RWPE1 (cell line): ENCODE measurements around the gene IST1.
A peak's percentile ranks its signal among the peaks of the same experiment; 100 is the strongest.

ENCODE experiments used
- CTCF ChIA-PET: fragments of 350-600 bp; sonication (Branson Sonifier 250); formaldehyde crosslinking; extraction: SDS; loops from one replicate; lab custom pipeline; 2021; lab: Yijun Ruan, JAX
- POLR2A ChIA-PET: fragments of 400-600 bp; formaldehyde crosslinking; extraction: SDS; loops from one replicate; lab custom pipeline; 2020; ENCODE audit warnings: antibody characterized with exemption; ENCODE audit not compliant: low non-redundant PET; lab: Yijun Ruan, JAX
- DNase-seq: peaks from one replicate; pipeline ENCODE4 v3.0.0; 2012; ENCODE audit warnings: low spot score
- H3K27ac ChIP-seq: fragments of 450-650 bp; 2 replicates; pipeline ENCODE4 v1.5.1; 2017
- TF ChIP-seq, protein P1 (sequence below): fragments of 450-650 bp; conservative IDR thresholded peaks from 2 replicates; pipeline ENCODE4 v1.5.1; 2017; ENCODE audit warnings: low read depth, mild to moderate bottlenecking

The IST1 gene

DNA sequence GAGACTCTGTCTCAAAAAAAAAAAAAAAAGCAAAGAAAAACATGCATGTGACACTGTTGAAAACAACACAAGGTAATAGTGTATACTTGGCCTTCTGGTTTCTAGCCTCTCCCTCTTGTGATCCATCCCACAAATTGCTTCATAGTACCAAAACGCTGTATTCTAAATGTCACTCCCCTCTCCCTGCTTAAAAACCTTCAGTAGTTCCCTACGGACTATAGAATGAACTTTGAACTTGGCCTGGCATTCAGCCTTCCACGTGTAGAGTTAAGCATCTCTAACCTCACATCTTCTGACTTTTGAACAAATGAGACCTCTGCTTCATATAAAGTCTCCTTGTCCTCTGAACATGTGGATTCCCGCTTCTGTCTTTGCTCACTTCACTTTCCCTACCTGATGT, 16.4 kb upstream of the IST1 start:
- no peak for DNase-seq
- CTCF ChIA-PET, result no interaction called here
- TF ChIP-seq, protein P1, sequence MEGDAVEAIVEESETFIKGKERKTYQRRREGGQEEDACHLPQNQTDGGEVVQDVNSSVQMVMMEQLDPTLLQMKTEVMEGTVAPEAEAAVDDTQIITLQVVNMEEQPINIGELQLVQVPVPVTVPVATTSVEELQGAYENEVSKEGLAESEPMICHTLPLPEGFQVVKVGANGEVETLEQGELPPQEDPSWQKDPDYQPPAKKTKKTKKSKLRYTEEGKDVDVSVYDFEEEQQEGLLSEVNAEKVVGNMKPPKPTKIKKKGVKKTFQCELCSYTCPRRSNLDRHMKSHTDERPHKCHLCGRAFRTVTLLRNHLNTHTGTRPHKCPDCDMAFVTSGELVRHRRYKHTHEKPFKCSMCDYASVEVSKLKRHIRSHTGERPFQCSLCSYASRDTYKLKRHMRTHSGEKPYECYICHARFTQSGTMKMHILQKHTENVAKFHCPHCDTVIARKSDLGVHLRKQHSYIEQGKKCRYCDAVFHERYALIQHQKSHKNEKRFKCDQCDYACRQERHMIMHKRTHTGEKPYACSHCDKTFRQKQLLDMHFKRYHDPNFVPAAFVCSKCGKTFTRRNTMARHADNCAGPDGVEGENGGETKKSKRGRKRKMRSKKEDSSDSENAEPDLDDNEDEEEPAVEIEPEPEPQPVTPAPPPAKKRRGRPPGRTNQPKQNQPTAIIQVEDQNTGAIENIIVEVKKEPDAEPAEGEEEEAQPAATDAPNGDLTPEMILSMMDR, result no peak
- POLR2A ChIA-PET, result no interaction called here
- no peak overlapping the region for H3K27ac ChIP-seq

- DNase-seq, result no peak
- CTCF ChIA-PET, result no interaction called here
- TF ChIP-seq, protein P1, result no peak
- POLR2A ChIA-PET, result no interaction called here
- H3K27ac ChIP-seq, result no peak overlapping the region
Observed at GRCh38 chr16:71880176-71880575, 15.2 kb upstream of the IST1 start.

DNA sequence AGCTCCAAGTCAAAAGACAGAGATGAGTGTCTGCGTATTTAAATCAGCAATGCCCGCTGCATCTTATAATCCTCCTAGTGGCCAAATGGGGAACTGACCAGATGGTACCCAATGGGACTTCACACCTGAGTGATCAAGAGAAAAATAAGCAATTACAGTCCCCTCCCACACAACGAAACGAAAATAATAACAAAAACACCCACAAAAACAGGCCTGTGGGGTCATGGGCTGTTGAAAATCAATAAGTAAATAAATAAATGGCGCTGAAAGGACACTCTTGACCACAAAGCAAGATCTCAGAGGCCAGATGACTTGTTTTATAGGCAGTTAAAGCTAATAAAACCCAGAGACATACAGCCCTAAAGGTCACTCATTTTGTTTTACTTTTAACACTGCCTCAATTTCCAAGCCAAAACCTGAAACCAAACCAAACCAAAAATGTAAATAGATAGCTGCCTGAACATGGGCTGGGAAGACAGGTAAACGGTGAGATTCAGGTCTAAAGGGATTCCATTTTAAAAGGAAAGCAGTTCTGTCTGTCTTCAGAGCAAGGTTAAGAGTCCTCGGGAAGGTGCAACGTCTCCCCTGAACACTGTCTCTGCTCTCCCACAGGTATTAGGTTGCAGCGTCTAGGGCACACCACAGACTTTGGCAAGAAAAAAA, 12.7 kb upstream of the IST1 start:
- H3K27ac ChIP-seq, result peak overlapping the region; percentile 82
- TF ChIP-seq, protein P1, result peak; percentile 93
- ChIA-PET CTCF (interaction anchor here (0.5 to 2.4 kb wide), 14 partner anchors 10 to 274 kb away, joined by 3 to 23 read pairs (median 4); partner anchors contain the start of genes ATXN1L and IST1), POLR2A (interaction anchor here (0.6 kb wide), 3 partner anchors 11 to 153 kb away, joined by 3 to 6 read pairs (median 3); no protein-coding TSS in a partner anchor)
- peak; percentile 82 for DNase-seq

DNA sequence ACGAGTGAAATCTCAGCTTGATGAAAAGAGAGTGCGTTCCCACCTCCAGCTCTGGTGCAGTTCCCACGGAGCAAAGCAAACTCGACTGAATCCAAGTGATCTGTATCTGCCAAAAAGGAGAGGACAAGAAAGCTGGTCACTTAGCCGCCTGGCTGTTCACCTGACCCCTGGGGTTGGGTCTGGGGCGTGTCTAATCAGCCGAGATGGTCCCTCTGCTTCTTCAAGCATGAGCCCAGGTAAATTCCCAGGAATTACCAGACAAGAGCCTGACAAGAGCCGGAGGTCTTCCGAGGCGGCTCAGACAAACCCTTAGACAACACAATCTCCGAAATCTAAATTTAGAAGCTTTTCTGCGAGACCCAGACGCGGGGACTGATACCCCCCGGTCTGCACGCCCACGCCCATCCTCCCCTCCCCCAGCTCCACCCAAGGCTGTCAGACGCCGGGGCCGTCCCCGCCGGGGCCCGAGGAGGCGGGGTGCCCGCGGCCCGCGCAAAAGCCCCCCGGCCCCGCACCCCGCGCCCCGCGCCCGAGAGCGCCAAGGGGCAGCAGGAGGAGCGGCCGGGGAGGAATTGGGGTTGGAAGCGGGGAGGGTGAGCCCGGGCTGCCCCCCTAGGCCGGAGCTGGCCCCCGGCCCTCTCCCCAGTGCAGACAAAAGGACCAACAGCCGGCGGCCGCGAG, 12.0 kb upstream of the IST1 start:
- ChIA-PET CTCF (interaction anchor here (0.7 to 2.4 kb wide), 11 partner anchors 10 to 78 kb away, joined by 3 to 23 read pairs (median 4); partner anchors contain the start of genes ATXN1L and IST1), POLR2A (interaction anchor here (0.6 kb wide), 2 partner anchors 28 to 153 kb away, joined by 3 read pairs; no protein-coding TSS in a partner anchor)
- peak; percentile 36 for DNase-seq
- H3K27ac ChIP-seq, result peak overlapping the region; percentile 82
- TF ChIP-seq, protein P1, result no peak

DNA sequence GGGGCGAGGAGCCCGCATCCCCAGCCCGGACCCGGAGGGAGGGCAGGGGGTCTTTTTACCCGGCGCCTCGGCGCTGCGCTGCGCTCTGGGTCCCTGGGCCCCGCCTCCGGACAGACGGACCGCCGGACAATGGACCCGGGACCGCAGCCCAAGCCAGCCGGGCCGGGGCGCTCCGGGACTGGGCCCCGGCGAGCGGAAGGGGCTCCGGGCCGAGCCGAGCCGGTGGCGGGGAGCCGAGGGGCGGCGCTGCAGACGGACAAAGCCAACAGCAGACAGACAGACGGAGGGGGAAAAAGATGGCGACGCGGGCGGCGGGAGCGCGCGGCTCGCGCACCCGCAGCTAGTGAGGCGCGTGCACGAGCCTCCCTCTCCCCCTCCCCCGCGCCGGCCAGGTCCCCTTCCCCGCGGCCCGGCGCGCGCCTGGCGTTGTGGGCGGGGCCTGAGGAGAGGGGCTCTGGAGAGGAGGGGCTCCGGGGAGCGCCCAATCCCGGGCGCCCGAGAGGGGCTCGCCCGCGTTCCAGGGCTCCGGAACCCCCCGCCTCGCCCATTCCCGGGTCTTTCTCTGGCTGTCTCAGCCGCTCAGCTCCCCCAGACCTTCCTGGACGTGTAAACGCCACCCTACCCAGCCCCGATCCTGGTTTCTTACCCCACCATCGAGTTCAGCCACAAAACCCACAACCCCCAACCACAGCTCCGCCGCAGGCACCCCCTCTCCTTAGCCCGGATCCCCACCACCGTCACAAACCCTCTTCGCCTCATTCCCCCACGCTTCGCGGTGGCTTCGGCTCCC, 11.3 kb upstream of the IST1 start, which contains the start of gene ZNF821:
TSS of gene ZNF821 (minus strand) at position 334 of the 790 bp plus-strand sequence. CDS start 4,236 bp downstream, outside the sequence.
- TF ChIP-seq, protein P1, result peak; percentile 40
- CTCF ChIA-PET, result interaction anchor here (0.6 to 2.4 kb wide), 5 partner anchors 10 to 77 kb away, joined by 3 to 23 read pairs (median 6); partner anchors contain the start of genes AP1G1, ATXN1L and IST1
- POLR2A ChIA-PET, result no interaction called here
- DNase-seq, result peak; percentile 79
- H3K27ac ChIP-seq, result peak within 1 kb of the TSS; percentile 82

DNA sequence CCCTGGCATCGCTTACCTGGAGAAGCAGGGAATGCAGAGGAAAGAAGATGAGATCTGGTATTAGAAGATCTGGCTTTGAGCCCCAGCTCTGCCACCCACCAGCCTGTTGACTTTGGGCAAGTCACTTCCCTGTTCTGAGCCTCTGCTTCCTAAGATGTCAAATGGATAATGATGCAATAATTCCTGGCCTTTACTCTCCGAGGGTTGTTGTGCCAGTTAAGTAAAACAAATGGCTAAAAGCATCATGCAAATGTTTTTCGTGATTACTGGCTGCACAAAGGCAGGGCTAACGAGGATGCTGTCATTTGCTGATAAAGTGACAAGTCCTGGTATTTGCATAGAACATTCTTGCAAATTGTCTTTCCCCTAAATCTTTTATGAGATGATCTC, 10.1 kb upstream of the IST1 start:
- TF ChIP-seq, protein P1, result no peak
- no peak for DNase-seq
- ChIA-PET POLR2A (no interaction called here), CTCF (no interaction called here)
- H3K27ac ChIP-seq, result no peak overlapping the region
